ENCODE measurements around the gene CAP2.

CAP2 gene

DNA sequence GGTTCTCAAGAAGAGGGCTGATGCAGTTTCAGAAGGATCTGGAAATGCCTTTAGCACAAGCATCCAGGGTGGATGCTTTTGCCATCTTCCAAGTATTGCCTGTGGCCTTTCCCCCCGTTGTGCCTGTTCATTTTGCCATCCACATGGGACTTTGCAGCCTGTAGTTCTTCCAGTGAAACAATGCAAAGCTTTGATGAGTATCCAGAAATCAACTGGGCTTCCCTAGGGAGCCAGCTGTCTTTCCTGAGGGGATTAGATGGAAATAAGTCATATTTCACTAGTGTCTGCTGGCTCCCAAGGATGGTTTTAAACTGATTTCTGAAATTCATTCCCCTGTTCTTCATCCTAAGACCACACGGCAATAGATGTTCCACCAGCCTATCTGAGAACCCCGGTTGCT lies 63.3 kb downstream of the CAP2 start:
- H3K4me1 ChIP-seq (ENCODE audit: low read depth, poor library complexity, severe bottlenecking) = peaks cover 3% of the 10 kb centered on the region
- TF ChIP-seq, protein P1, sequence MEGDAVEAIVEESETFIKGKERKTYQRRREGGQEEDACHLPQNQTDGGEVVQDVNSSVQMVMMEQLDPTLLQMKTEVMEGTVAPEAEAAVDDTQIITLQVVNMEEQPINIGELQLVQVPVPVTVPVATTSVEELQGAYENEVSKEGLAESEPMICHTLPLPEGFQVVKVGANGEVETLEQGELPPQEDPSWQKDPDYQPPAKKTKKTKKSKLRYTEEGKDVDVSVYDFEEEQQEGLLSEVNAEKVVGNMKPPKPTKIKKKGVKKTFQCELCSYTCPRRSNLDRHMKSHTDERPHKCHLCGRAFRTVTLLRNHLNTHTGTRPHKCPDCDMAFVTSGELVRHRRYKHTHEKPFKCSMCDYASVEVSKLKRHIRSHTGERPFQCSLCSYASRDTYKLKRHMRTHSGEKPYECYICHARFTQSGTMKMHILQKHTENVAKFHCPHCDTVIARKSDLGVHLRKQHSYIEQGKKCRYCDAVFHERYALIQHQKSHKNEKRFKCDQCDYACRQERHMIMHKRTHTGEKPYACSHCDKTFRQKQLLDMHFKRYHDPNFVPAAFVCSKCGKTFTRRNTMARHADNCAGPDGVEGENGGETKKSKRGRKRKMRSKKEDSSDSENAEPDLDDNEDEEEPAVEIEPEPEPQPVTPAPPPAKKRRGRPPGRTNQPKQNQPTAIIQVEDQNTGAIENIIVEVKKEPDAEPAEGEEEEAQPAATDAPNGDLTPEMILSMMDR (conservative IDR thresholded peaks at IDR 0.05; ENCODE audit: low read depth, low read length) = no peak

GRCh38 chr6:17457405-17457804 lies 64.0 kb downstream of the CAP2 start:
- Histone ChIP-seq H3K4me2 (no peak overlapping the region), H3K27ac (no peak overlapping the region), H4K20me1 (ENCODE audit: insufficient read depth) (no peaks in the 10 kb centered on the region), H3K27me3 (ENCODE audit: insufficient read depth, low read depth) (no peaks in the 10 kb centered on the region), H3K9ac (no peak overlapping the region), H2AFZ (ENCODE audit: low read depth) (no peak overlapping the region), H3K4me1 (ENCODE audit: low read depth, poor library complexity, severe bottlenecking) (no peaks in the 10 kb centered on the region), H3K4me3 (IDR thresholded peaks at IDR 0.05; ENCODE audit: insufficient read depth, low read depth, low read length) (no peak overlapping the region), H3K36me3 (ENCODE audit: insufficient read depth) (no peaks in the 10 kb centered on the region), H3K79me2 (ENCODE audit: insufficient read depth, low read depth) (no peaks in the 10 kb centered on the region)
- TF ChIP-seq, protein P1 (conservative IDR thresholded peaks at IDR 0.05; ENCODE audit: low read depth, low read length) = no peak

More for the DNA sequence above, 63.3 kb downstream of the CAP2 start:
- Histone ChIP-seq H4K20me1 (ENCODE audit: insufficient read depth) (no peaks in the 10 kb centered on the region), H3K9ac (no peak overlapping the region), H3K27me3 (ENCODE audit: insufficient read depth, low read depth) (no peaks in the 10 kb centered on the region), H3K36me3 (ENCODE audit: insufficient read depth) (no peaks in the 10 kb centered on the region), H3K4me2 (no peak overlapping the region), H3K79me2 (ENCODE audit: insufficient read depth, low read depth) (no peaks in the 10 kb centered on the region), H3K4me3 (IDR thresholded peaks at IDR 0.05; ENCODE audit: insufficient read depth, low read depth, low read length) (no peak overlapping the region), H3K27ac (no peak overlapping the region), H2AFZ (ENCODE audit: low read depth) (no peak overlapping the region)

DNA sequence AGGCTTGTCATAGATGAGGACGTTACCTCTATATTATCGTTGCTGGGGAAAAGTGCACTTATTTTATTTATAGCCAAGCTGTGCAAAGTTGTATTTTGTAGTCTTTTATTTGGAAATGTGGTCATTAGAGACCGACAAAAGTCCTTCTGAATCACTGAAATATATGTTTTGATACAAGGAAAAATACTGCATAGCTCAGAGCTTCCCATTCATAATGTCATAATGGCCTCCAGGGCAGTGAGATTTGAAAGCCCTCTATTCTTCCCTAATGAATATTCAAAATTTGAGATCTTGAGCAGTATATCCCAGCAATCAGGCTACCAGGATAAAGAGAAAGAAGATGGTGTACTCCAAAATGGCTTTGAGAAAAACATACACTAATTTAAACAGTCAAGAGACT lies 64.6 kb downstream of the CAP2 start:
- TF ChIP-seq, protein P1 (conservative IDR thresholded peaks at IDR 0.05; ENCODE audit: low read depth, low read length) = no peak
- H4K20me1 ChIP-seq (ENCODE audit: insufficient read depth) = no peaks in the 10 kb centered on the region

DNA sequence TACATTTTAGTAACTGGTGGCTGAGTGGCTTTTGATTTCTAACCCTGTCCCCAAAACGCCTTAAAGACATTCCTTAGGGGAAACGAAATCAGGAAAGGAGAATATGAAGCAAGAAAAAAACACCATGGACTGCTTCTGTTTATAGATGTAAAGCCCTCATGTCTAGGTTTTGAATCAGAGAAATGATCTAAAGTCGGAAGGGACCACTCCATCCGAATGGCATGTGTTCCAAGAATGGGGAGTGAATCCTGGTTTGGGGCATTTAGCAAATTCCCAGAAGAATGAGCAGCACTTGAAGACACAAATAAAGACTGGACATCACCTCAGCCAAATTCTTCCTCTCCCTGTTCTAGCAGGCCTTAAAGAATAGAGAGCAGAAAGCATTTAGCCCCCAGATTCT lies 65.6 kb downstream of the CAP2 start:
- Histone ChIP-seq H3K27ac (no peak overlapping the region), H2AFZ (ENCODE audit: low read depth) (no peak overlapping the region), H3K36me3 (ENCODE audit: insufficient read depth) (no peaks in the 10 kb centered on the region), H4K20me1 (ENCODE audit: insufficient read depth) (no peaks in the 10 kb centered on the region), H3K4me2 (no peak overlapping the region), H3K27me3 (ENCODE audit: insufficient read depth, low read depth) (no peaks in the 10 kb centered on the region), H3K4me3 (IDR thresholded peaks at IDR 0.05; ENCODE audit: insufficient read depth, low read depth, low read length) (no peak overlapping the region), H3K9ac (no peak overlapping the region), H3K4me1 (ENCODE audit: low read depth, poor library complexity, severe bottlenecking) (no peaks in the 10 kb centered on the region), H3K79me2 (ENCODE audit: insufficient read depth, low read depth) (no peaks in the 10 kb centered on the region)
- TF ChIP-seq, protein P1 (conservative IDR thresholded peaks at IDR 0.05; ENCODE audit: low read depth, low read length) = no peak

More for the DNA sequence above, 64.6 kb downstream of the CAP2 start:
- no peaks in the 10 kb centered on the region for H3K36me3 ChIP-seq (ENCODE audit: insufficient read depth)
- no peak overlapping the region for H3K4me3 ChIP-seq (IDR thresholded peaks at IDR 0.05; ENCODE audit: insufficient read depth, low read depth, low read length)
- no peak overlapping the region for H3K9ac ChIP-seq
- H2AFZ ChIP-seq (ENCODE audit: low read depth) = no peak overlapping the region
- no peaks in the 10 kb centered on the region for H3K27me3 ChIP-seq (ENCODE audit: insufficient read depth, low read depth)
- H3K27ac ChIP-seq = no peak overlapping the region
- H3K4me2 ChIP-seq = no peak overlapping the region
- no peaks in the 10 kb centered on the region for H3K4me1 ChIP-seq (ENCODE audit: low read depth, poor library complexity, severe bottlenecking)
- no peaks in the 10 kb centered on the region for H3K79me2 ChIP-seq (ENCODE audit: insufficient read depth, low read depth)
